IMR-90 (cell line): ENCODE results near the gene PPT2.

Source experiments
- CEBPB ChIP-seq: IDR thresholded peaks from 2 replicates; pipeline ENCODE4 v1.6.1; 2012; ENCODE audit warnings: low read depth, low read length, improper control_type of control experiment
- FOS ChIP-seq: fragments of 150-350 bp; IDR thresholded peaks from 2 replicates; pipeline ENCODE4 v1.6.1; 2016; ENCODE audit warnings: low read depth, low read length
- MXI1 ChIP-seq: IDR thresholded peaks from 2 replicates; pipeline ENCODE4 v1.6.1; 2012; ENCODE audit warnings: low read depth, mild to moderate bottlenecking, low read length, moderate library complexity, borderline replicate concordance
- SMC3 ChIP-seq: fragments of 150-350 bp; IDR thresholded peaks from 2 replicates; pipeline ENCODE4 v1.6.1; 2016; ENCODE audit warnings: low read depth, mild to moderate bottlenecking, antibody characterized with exemption, low read length, moderate library complexity
- TF ChIP-seq, protein P1 (sequence below): conservative IDR thresholded peaks from 2 replicates; pipeline ENCODE4 v1.5.1; 2012; ENCODE audit warnings: mild to moderate bottlenecking, low read depth, low read length, improper control_type of control experiment

DNA sequence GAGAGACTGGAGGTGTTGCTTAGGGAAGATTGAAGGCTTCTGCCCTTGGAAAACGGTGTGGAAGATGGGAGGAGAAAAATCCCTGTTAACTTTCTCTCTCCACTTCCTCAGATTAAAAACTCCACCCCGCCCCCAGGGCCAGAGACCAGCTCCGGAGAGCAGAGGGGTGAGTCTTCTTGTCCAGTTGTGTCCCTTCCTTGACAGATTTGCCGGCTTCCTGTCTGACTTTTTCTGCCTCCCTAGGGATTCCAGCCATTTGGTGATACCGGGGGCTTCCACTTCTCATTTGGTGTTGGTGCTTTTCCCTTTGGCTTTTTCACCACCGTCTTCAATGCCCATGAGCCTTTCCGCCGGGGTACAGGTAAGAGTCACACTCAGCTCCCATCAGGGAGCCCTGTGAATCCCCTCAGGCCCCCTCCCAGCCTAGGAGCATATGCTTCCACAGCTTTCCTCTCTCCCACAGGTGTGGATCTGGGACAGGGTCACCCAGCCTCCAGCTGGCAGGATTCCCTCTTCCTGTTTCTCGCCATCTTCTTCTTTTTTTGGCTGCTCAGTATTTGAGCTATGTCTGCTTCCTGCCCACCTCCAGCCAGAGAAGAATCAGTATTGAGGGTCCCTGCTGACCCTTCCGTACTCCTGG, 25.9 kb downstream of the PPT2 start:
- TF ChIP-seq, protein P1, sequence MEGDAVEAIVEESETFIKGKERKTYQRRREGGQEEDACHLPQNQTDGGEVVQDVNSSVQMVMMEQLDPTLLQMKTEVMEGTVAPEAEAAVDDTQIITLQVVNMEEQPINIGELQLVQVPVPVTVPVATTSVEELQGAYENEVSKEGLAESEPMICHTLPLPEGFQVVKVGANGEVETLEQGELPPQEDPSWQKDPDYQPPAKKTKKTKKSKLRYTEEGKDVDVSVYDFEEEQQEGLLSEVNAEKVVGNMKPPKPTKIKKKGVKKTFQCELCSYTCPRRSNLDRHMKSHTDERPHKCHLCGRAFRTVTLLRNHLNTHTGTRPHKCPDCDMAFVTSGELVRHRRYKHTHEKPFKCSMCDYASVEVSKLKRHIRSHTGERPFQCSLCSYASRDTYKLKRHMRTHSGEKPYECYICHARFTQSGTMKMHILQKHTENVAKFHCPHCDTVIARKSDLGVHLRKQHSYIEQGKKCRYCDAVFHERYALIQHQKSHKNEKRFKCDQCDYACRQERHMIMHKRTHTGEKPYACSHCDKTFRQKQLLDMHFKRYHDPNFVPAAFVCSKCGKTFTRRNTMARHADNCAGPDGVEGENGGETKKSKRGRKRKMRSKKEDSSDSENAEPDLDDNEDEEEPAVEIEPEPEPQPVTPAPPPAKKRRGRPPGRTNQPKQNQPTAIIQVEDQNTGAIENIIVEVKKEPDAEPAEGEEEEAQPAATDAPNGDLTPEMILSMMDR: no peak
- TF ChIP-seq SMC3 (no peak), MXI1 (no peak), CEBPB (no peak), FOS (no peak)
